ENCODE results near the gene KLHL3.

Gene KLHL3

GRCh38 chr5:137708796-137709559 lies 26.9 kb downstream of the KLHL3 start:
- DNase-seq, result no peak

- DNase-seq, result no peak
Observed at GRCh38 chr5:137708062-137708461, 27.8 kb downstream of the KLHL3 start.

- DNase-seq, result no peak
Observed at GRCh38 chr5:137706841-137707240, 29.0 kb downstream of the KLHL3 start.

GRCh38 chr5:137705106-137705505 lies 30.8 kb downstream of the KLHL3 start:
- no peak for DNase-seq

GRCh38 chr5:137703565-137703964 lies 32.3 kb downstream of the KLHL3 start:
- DNase-seq, result no peak

- no peak for DNase-seq
Observed at GRCh38 chr5:137700282-137700680, 35.6 kb downstream of the KLHL3 start.

- DNase-seq, result no peak
Observed at GRCh38 chr5:137699336-137700281, 36.3 kb downstream of the KLHL3 start.

- DNase-seq, result no peak
Observed at GRCh38 chr5:137696481-137696880, 39.4 kb downstream of the KLHL3 start.

GRCh38 chr5:137695651-137696428 lies 40.0 kb downstream of the KLHL3 start:
- DNase-seq, result no peak

- no peak for DNase-seq
Observed at GRCh38 chr5:137693951-137694721, 41.8 kb downstream of the KLHL3 start.

GRCh38 chr5:137693307-137693950 lies 42.5 kb downstream of the KLHL3 start:
- no peak for DNase-seq

- DNase-seq, result no peak
Observed at GRCh38 chr5:137689306-137689705, 46.6 kb downstream of the KLHL3 start.

GRCh38 chr5:137688210-137688840 lies 47.6 kb downstream of the KLHL3 start:
- no peak for DNase-seq

GRCh38 chr5:137684761-137685160 lies 51.1 kb downstream of the KLHL3 start:
- no peak for DNase-seq

GRCh38 chr5:137681191-137681590 lies 54.7 kb downstream of the KLHL3 start:
- DNase-seq, result no peak

- DNase-seq, result no peak
Observed at GRCh38 chr5:137679910-137680309, 56.0 kb downstream of the KLHL3 start.

- DNase-seq, result no peak
Observed at GRCh38 chr5:137679195-137679594, 56.7 kb downstream of the KLHL3 start.

- no peak for DNase-seq
Observed at GRCh38 chr5:137672881-137673280, 63.0 kb downstream of the KLHL3 start.

GRCh38 chr5:137672001-137672400 lies 63.9 kb downstream of the KLHL3 start:
- DNase-seq, result no peak

GRCh38 chr5:137669811-137670210 lies 66.1 kb downstream of the KLHL3 start:
- no peak for DNase-seq

- DNase-seq, result no peak
Observed at GRCh38 chr5:137668637-137669036, 67.3 kb downstream of the KLHL3 start.
